ENCODE data around the gene KIRREL3. TPM values are rescaled to one million over a fixed set of nuclear protein-coding genes. Genes with fewer than 3 reads are reported as not detected.

KIRREL3 gene
- total and polyA plus RNA-seq, 9 of the 15 experiments (the other 6 are each of a cell fraction or from before 2014, with no cell fraction given) = 0.04 to 0.10 TPM; not detected in 7

DNA sequence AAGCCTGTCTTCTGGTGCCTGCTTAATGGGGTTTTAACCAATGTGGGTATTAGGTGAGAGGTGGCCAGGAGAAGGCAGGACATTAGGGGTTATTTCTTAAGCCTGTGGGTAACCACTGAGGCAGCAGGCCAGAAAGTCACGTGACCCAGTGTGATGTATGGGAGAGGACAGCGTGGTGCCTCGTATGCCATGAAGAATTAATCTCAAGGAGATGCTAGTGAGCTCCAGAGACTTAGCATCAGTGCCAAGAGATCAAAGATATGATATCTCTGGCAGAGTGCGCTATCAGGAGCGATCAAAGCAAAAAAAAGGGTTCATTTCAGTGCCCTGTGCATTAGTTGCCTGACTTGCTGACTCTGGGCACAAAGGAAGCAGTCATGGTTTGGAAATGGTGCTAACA, 275.5 kb downstream of the KIRREL3 start (continued):
- TF ChIP-seq RAD51 (IDR thresholded peaks at IDR 0.05; ENCODE audit: borderline replicate concordance, low read depth) (peak; percentile 43; the same call in 1 of the 2 replicates), DPF2 (IDR thresholded peaks at IDR 0.05) (no peak), ZNF57 (CRISPR knock-in tag; IDR thresholded peaks at IDR 0.05) (no peak), ZNF511 (CRISPR knock-in tag; IDR thresholded peaks at IDR 0.05) (no peak), ZSCAN29 (IDR thresholded peaks at IDR 0.05) (no peak), ZNF444 (CRISPR knock-in tag; IDR thresholded peaks at IDR 0.05) (no peak), FOXA1 (IDR thresholded peaks at IDR 0.05; ENCODE audit: borderline replicate concordance) (no peak), MXI1 (IDR thresholded peaks at IDR 0.05; ENCODE audit: low read depth, low read length) (no peak), ZNF311 (CRISPR knock-in tag; IDR thresholded peaks at IDR 0.05) (no peak), AFF4 (CRISPR knock-in tag; IDR thresholded peaks at IDR 0.05) (no peak), ZBTB1 (CRISPR knock-in tag; IDR thresholded peaks at IDR 0.05; ENCODE audit: borderline replicate concordance, low read depth) (no peak)
- TF ChIP-seq, protein P1, sequence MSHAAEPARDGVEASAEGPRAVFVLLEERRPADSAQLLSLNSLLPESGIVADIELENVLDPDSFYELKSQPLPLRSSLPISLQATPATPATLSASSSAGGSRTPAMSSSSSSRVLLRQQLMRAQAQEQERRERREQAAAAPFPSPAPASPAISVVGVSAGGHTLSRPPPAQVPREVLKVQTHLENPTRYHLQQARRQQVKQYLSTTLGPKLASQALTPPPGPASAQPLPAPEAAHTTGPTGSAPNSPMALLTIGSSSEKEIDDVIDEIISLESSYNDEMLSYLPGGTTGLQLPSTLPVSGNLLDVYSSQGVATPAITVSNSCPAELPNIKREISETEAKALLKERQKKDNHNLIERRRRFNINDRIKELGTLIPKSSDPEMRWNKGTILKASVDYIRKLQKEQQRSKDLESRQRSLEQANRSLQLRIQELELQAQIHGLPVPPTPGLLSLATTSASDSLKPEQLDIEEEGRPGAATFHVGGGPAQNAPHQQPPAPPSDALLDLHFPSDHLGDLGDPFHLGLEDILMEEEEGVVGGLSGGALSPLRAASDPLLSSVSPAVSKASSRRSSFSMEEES (CRISPR knock-in tag; IDR thresholded peaks at IDR 0.05) = peak; percentile 83
- TF ChIP-seq, protein P2, sequence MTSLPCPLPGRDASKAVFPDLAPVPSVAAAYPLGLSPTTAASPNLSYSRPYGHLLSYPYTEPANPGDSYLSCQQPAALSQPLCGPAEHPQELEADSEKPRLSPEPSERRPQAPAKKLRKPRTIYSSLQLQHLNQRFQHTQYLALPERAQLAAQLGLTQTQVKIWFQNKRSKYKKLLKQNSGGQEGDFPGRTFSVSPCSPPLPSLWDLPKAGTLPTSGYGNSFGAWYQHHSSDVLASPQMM (CRISPR knock-in tag; IDR thresholded peaks at IDR 0.05) = no peak
- TF ChIP-seq, protein P3, sequence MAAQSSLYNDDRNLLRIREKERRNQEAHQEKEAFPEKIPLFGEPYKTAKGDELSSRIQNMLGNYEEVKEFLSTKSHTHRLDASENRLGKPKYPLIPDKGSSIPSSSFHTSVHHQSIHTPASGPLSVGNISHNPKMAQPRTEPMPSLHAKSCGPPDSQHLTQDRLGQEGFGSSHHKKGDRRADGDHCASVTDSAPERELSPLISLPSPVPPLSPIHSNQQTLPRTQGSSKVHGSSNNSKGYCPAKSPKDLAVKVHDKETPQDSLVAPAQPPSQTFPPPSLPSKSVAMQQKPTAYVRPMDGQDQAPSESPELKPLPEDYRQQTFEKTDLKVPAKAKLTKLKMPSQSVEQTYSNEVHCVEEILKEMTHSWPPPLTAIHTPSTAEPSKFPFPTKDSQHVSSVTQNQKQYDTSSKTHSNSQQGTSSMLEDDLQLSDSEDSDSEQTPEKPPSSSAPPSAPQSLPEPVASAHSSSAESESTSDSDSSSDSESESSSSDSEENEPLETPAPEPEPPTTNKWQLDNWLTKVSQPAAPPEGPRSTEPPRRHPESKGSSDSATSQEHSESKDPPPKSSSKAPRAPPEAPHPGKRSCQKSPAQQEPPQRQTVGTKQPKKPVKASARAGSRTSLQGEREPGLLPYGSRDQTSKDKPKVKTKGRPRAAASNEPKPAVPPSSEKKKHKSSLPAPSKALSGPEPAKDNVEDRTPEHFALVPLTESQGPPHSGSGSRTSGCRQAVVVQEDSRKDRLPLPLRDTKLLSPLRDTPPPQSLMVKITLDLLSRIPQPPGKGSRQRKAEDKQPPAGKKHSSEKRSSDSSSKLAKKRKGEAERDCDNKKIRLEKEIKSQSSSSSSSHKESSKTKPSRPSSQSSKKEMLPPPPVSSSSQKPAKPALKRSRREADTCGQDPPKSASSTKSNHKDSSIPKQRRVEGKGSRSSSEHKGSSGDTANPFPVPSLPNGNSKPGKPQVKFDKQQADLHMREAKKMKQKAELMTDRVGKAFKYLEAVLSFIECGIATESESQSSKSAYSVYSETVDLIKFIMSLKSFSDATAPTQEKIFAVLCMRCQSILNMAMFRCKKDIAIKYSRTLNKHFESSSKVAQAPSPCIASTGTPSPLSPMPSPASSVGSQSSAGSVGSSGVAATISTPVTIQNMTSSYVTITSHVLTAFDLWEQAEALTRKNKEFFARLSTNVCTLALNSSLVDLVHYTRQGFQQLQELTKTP (IDR thresholded peaks at IDR 0.05; ENCODE audit: low read depth in 1 of 2, partially characterized antibody in 2 of 2) = no peak

Measured in K562 (cell line).